HepG2 (cell line): Measurements from ENCODE around the gene UTP11. TPM values are rescaled to one million over a fixed set of nuclear protein-coding genes. Genes with fewer than 3 reads are reported as not detected.

ENCODE experiments used
- ATAC-seq: fragments of 200-7000 bp; cut with Tn5 transposase; 3 replicates; pipeline ENCODE4 v1.9.1; 2020; ENCODE audit warnings: mild to moderate bottlenecking, moderate library complexity
- BruUV-seq: library from RNA; stranded (reverse); fragments of 400-500 nt; replicated peaks from 2 replicates; lab custom pipeline; 2021; lab: Mats Ljungman, UMichigan
- CTCF ChIA-PET: fragments of 300-600 bp; formaldehyde crosslinking; extraction: SDS; loops from one replicate; lab custom pipeline; 2021; ENCODE audit warnings: low total read pairs, inconsistent platforms, low intra/inter-chr PET ratio; lab: Yijun Ruan, JAX
- POLR2A ChIA-PET: fragments of 350-600 bp; sonication (Branson Sonifier 250); formaldehyde crosslinking; loops from one replicate; lab custom pipeline; 2020; ENCODE audit warnings: antibody characterized with exemption, inconsistent platforms; lab: Yijun Ruan, JAX
- DNase-seq: peaks from one replicate; pipeline ENCODE4 v3.0.0-alpha.2; 2015; ENCODE audit warnings: low spot score
- FAIRE-seq: peaks from 3 replicates; lab custom pipeline; 2011; peaks lifted over from hg19 to GRCh38; lab: Jason Lieb, UNC
- H2AFZ ChIP-seq: one replicate; pipeline ENCODE4 v1.6.1; 2011; ENCODE audit warnings: low read length, inconsistent platforms
- H3K27ac ChIP-seq: fragments of 300-600 bp; 3 replicates; pipeline ENCODE4 v1.8.0; 2011; ENCODE audit warnings: mixed run types, mild to moderate bottlenecking, mixed read lengths, low read length, inconsistent platforms; ENCODE audit not compliant: insufficient read depth; ENCODE audit errors: extremely low read length
- H3K27me3 ChIP-seq, 2 experiments: fragments of 200-600 bp in 1 of 2; 2 replicates in 1 of 2; 3 replicates in 1 of 2; pipeline versions ENCODE4 v1.6.0 to v1.8.0; 2011; ENCODE audit warnings: low read length in 2 of 2, mild to moderate bottlenecking in 2 of 2, moderate library complexity in 2 of 2, inconsistent platforms in 1 of 2; ENCODE audit not compliant: insufficient read depth in 2 of 2, control insufficient read depth in 1 of 2
- H3K36me3 ChIP-seq, 2 experiments: fragments of 200-600 bp in 1 of 2; replicated peaks in 1 of 2; 2 replicates in 1 of 2; 3 replicates in 1 of 2; pipeline versions ENCODE4 v1.5.1 to v1.8.0; 2011; ENCODE audit warnings: low read length in 2 of 2, inconsistent platforms in 1 of 2; ENCODE audit not compliant: insufficient read depth in 2 of 2, control insufficient read depth in 1 of 2
- H3K4me1 ChIP-seq: 2 replicates; pipeline ENCODE4 v1.5.1; 2012; ENCODE audit warnings: low read length, inconsistent platforms; ENCODE audit not compliant: insufficient read depth
- H3K4me2 ChIP-seq: 2 replicates; pipeline ENCODE4 v1.6.0; 2011; ENCODE audit warnings: low read depth, low read length, inconsistent platforms
- H3K4me3 ChIP-seq, 3 experiments: fragments of 200-600 bp in 1 of 3; sonication (generic), shearing (Covaris generic) in 1 of 3; replicated peaks in 1 of 3; 2 replicates each; pipeline ENCODE4 v1.5.1; 2011 to 2016; ENCODE audit warnings: low read length in 3 of 3, inconsistent platforms in 2 of 3, low read depth in 2 of 3, mild to moderate bottlenecking in 2 of 3, control low read depth in 1 of 3, mixed read lengths in 1 of 3; ENCODE audit not compliant: insufficient read depth in 1 of 3
- H3K79me2 ChIP-seq: one replicate; pipeline ENCODE4 v1.6.1; 2011; ENCODE audit warnings: low read length, inconsistent platforms; ENCODE audit not compliant: insufficient read depth
- H3K9ac ChIP-seq: 2 replicates; pipeline ENCODE4 v1.6.0; 2011; ENCODE audit warnings: mild to moderate bottlenecking, low read depth, low read length, inconsistent platforms; ENCODE audit not compliant: insufficient read depth
- H3K9me3 ChIP-seq: 2 replicates; pipeline ENCODE4 v1.5.1; 2012; ENCODE audit warnings: mild to moderate bottlenecking, low read length
- H4K20me1 ChIP-seq: 2 replicates; pipeline ENCODE4 v1.6.0; 2011; ENCODE audit warnings: inconsistent platforms, mild to moderate bottlenecking, low read length, moderate library complexity; ENCODE audit not compliant: insufficient read depth
- E2F1 ChIP-seq: sonication (generic); formaldehyde crosslinking; IDR thresholded peaks from 2 replicates; pipeline ENCODE4 v1.5.0; 2020; ENCODE audit warnings: missing genetic modification reagents
- RAD21 ChIP-seq: fragments of 450-650 bp; formaldehyde crosslinking; IDR thresholded peaks from 2 replicates; pipeline ENCODE4 v1.5.0; 2020; ENCODE audit warnings: mild to moderate bottlenecking
- REST ChIP-seq, 2 experiments: IDR thresholded peaks; 2 replicates each; pipeline ENCODE4 v1.6.1; 2011 to 2012; ENCODE audit warnings: low read length in 2 of 2, borderline replicate concordance in 1 of 2, low read depth in 1 of 2, mild to moderate bottlenecking in 1 of 2, moderate library complexity in 1 of 2
- TFDP1 ChIP-seq: IDR thresholded peaks from 2 replicates; pipeline ENCODE4 v1.6.1; 2016; ENCODE audit warnings: missing compliant biosample characterization, missing genetic modification reagents, borderline replicate concordance
- THAP8 ChIP-seq: sonication (generic); formaldehyde crosslinking; IDR thresholded peaks from 2 replicates; pipeline ENCODE4 v1.5.1; 2020; ENCODE audit warnings: missing genetic modification reagents, mild to moderate bottlenecking, borderline replicate concordance
- TOPORS ChIP-seq: sonication (generic); formaldehyde crosslinking; IDR thresholded peaks from 2 replicates; pipeline ENCODE4 v1.8.0; 2023; ENCODE audit warnings: mild to moderate bottlenecking, missing genetic modification reagents
- ZBTB26 ChIP-seq: IDR thresholded peaks from 2 replicates; pipeline ENCODE4 v1.6.1; 2016; ENCODE audit warnings: missing compliant biosample characterization, missing genetic modification reagents, borderline replicate concordance
- ZFX ChIP-seq: sonication (generic); formaldehyde crosslinking; IDR thresholded peaks from 2 replicates; pipeline ENCODE4 v1.4.0; 2020; ENCODE audit warnings: mild to moderate bottlenecking, low read depth, missing genetic modification reagents, moderate library complexity
- ZNF326 ChIP-seq: sonication (generic); formaldehyde crosslinking; IDR thresholded peaks from 2 replicates; pipeline ENCODE4 v1.4.0; 2020; ENCODE audit warnings: missing genetic modification reagents, borderline replicate concordance
- ZNF382 ChIP-seq: sonication (generic); formaldehyde crosslinking; IDR thresholded peaks from 2 replicates; pipeline ENCODE4 v1.5.0; 2020; ENCODE audit warnings: missing genetic modification reagents, mild to moderate bottlenecking, borderline replicate concordance
- ZNF543 ChIP-seq: sonication (generic); formaldehyde crosslinking; IDR thresholded peaks from 2 replicates; pipeline ENCODE4 v1.4.0; 2020; ENCODE audit warnings: mild to moderate bottlenecking, missing genetic modification reagents
- ZNF615 ChIP-seq: sonication (generic); formaldehyde crosslinking; IDR thresholded peaks from 2 replicates; pipeline ENCODE4 v1.5.0; 2020; ENCODE audit warnings: mild to moderate bottlenecking, missing genetic modification reagents, borderline replicate concordance
- ZNF674 ChIP-seq: sonication (generic); formaldehyde crosslinking; IDR thresholded peaks from 2 replicates; pipeline ENCODE4 v1.5.0; 2020; ENCODE audit warnings: low read depth, mild to moderate bottlenecking, missing genetic modification reagents
- WGBS: methylation state at CpG from one replicate; pipeline ENCODE4 v1.1.6; 2017; ENCODE audit warnings: low lambda C conversion rate; 5-methylcytosine and 5-hydroxymethylcytosine counted together
- in situ Hi-C: cut with HindIII; loops from 2 replicates; pipeline ENCODE4 v1.10.0; 2017; ENCODE audit warnings: low pct_unique_long_range_greater_than_20kb; ENCODE audit not compliant: extremely low pct_ligation_motif_present
- intact Hi-C: fragments of 100-400 bp; cut with micrococcal nuclease; formaldehyde crosslinking; loops from one replicate; pipeline ENCODE4 v1.10.0; 2022; ENCODE audit not compliant: unreplicated experiment
- polyA plus RNA-seq, 8 experiments: library from polyadenylated mRNA; depleted of rRNA in 3 of 8; stranded (reverse) in 7 of 8; unstranded in 1 of 8; fragments of >200 nt; fragmentation: Illumina TruSeq in 4 of 8; extraction: Trizol in 4 of 8; gene quantifications; 2 replicates each; pipeline versions ENCODE4 v1.2.1 to v1.2.3, GENCODE V29; 2011 to 2016; ENCODE audit warnings: low read depth in 4 of 8, missing spikeins in 1 of 8, mixed read lengths in 1 of 8; ENCODE audit not compliant: insufficient read depth in 1 of 8
- total RNA-seq, 5 experiments: library from RNA; depleted of rRNA; stranded (reverse); fragments of >200 nt; fragmentation: Illumina TruSeq; extraction: Trizol; gene quantifications; 2 replicates each; pipeline ENCODE4 v1.2.3, GENCODE V29; 2016; ENCODE audit warnings: low read depth in 1 of 5

The UTP11 gene
- total and polyA plus RNA-seq, 2 of the 13 experiments (the other 11 are each of a cell fraction or from before 2014, with no cell fraction given): 13.5 to 44.8 TPM

- 29% methylated on average over 1 of the region's 1 CpG for WGBS
- intact Hi-C loops (no loop called here), in situ Hi-C loops (no loop called here)
- ChIA-PET POLR2A (no interaction called here), CTCF (no interaction called here)
- Histone ChIP-seq H3K27me3 (no peaks in the 10 kb centered on the region; a peak in 1 of 5 replicates), H3K4me1 (no peaks in the 10 kb centered on the region), H2AFZ (no peak overlapping the region), H3K4me2 (no peak overlapping the region), H3K9ac (no peak overlapping the region), H3K4me3 (no peak overlapping the region), H3K27ac (no peak overlapping the region), H4K20me1 (no peaks in the 10 kb centered on the region), H3K36me3 (no peaks in the 10 kb centered on the region), H3K9me3 (no peaks in the 10 kb centered on the region), H3K79me2 (no peaks in the 10 kb centered on the region)
- no TSS peak for BruUV-seq
- DNase-seq: no peak
- no peak for FAIRE-seq
- no peak for ATAC-seq
- TF ChIP-seq THAP8 (no peak), ZNF615 (CRISPR knock-in tag) (no peak), ZBTB26 (CRISPR knock-in tag) (no peak), ZNF674 (CRISPR knock-in tag) (no peak), ZNF543 (no peak), RAD21 (no peak), E2F1 (CRISPR knock-in tag) (no peak), ZNF326 (CRISPR knock-in tag) (no peak), ZNF382 (CRISPR knock-in tag) (no peak), TFDP1 (CRISPR knock-in tag) (no peak), ZFX (CRISPR knock-in tag) (no peak), REST (IDR thresholded peaks at IDR 0.05; ENCODE audit: borderline replicate concordance in 1 of 2, low read depth in 1 of 2, low read length in 2 of 2) (no peak), TOPORS (CRISPR knock-in tag) (no peak)
These were observed 48.8 kb downstream of the UTP11 start for GRCh38 chr1:38061290-38061689.
